NCI-H2227 (cell line): ENCODE results near the gene ASPM.
"Not testable (repeated sequence)": the region's sequence is repeated elsewhere in the genome, so short reads cannot be mapped to it uniquely, and the experiment has no call there.

Experiments used
- DNase-seq: peaks from one replicate; lab custom pipeline; 2025; ENCODE audit not compliant: unreplicated experiment; lab: John Stamatoyannopoulos, UW

The ASPM gene

GRCh38 chr1:197145446-197146024 is 934 bp downstream of the ASPM start:
- DNase-seq: no peak

GRCh38 chr1:197144570-197145325 is 1.7 kb downstream of the ASPM start:
- no peak for DNase-seq

- DNase-seq: no peak
Measured at GRCh38 chr1:197143276-197143675, 3.2 kb downstream of the ASPM start.

GRCh38 chr1:197141575-197141974 is 4.9 kb downstream of the ASPM start:
- no peak for DNase-seq

- DNase-seq: no peak
Measured at GRCh38 chr1:197140121-197140520, 6.3 kb downstream of the ASPM start.

GRCh38 chr1:197139169-197139568 is 7.3 kb downstream of the ASPM start:
- DNase-seq: no peak

GRCh38 chr1:197137322-197137721 is 9.1 kb downstream of the ASPM start:
- no peak for DNase-seq

GRCh38 chr1:197130677-197131304 is 15.7 kb downstream of the ASPM start:
- no peak for DNase-seq

GRCh38 chr1:197129698-197130097 is 16.8 kb downstream of the ASPM start:
- no peak for DNase-seq

- DNase-seq: no peak
Measured at GRCh38 chr1:197127246-197127912, 19.1 kb downstream of the ASPM start.

GRCh38 chr1:197126691-197127090 is 19.8 kb downstream of the ASPM start:
- no peak for DNase-seq

- DNase-seq: no peak
Measured at GRCh38 chr1:197124376-197124775, 22.1 kb downstream of the ASPM start.

- no peak for DNase-seq
Measured at GRCh38 chr1:197116156-197116555, 30.3 kb downstream of the ASPM start.

GRCh38 chr1:197106869-197107268 is 39.6 kb downstream of the ASPM start:
- DNase-seq: no peak

- no peak for DNase-seq
Measured at GRCh38 chr1:197103300-197103699, 43.2 kb downstream of the ASPM start.

- no peak for DNase-seq
Measured at GRCh38 chr1:197101978-197102377, 44.5 kb downstream of the ASPM start.

GRCh38 chr1:197100677-197101076 is 45.8 kb downstream of the ASPM start:
- DNase-seq: no peak

GRCh38 chr1:197099444-197099843 is 47.0 kb downstream of the ASPM start:
- DNase-seq: no peak

GRCh38 chr1:197096971-197097370 is 49.5 kb downstream of the ASPM start:
- DNase-seq: not testable (repeated sequence)

- no peak for DNase-seq
Measured at GRCh38 chr1:197096137-197096536, 50.3 kb downstream of the ASPM start.

- DNase-seq: no peak
Measured at GRCh38 chr1:197093226-197093885, 53.1 kb downstream of the ASPM start.
